GM18519 (cell line): ENCODE results near the gene BCL7B.
"Not testable (repeated sequence)": the region's sequence is repeated elsewhere in the genome, so short reads cannot be mapped to it uniquely, and the experiment has no call there.

Source experiments
- ATAC-seq: cut with Tn5 transposase; IDR thresholded peaks from one replicate; pipeline ENCODE4 v1.9.1; 2021; ENCODE audit warnings: mild to moderate bottlenecking, moderate library complexity; ENCODE audit not compliant: unreplicated experiment, low FRiP score

Gene BCL7B

GRCh38 chr7:73557397-73558257 lies at the start of gene BCL7B:
TSS of gene BCL7B (minus strand) at chr7:73557690. CDS start at chr7:73557578, 112 bp downstream.
- ATAC-seq: peak; percentile 24

GRCh38 chr7:73605601-73606220 lies 48.2 kb upstream of the BCL7B start:
- ATAC-seq: no peak

GRCh38 chr7:73602721-73603651 lies 45.5 kb upstream of the BCL7B start:
- no peak for ATAC-seq

GRCh38 chr7:73599916-73600315 lies 42.4 kb upstream of the BCL7B start:
- no peak for ATAC-seq

GRCh38 chr7:73599151-73599882 lies 41.8 kb upstream of the BCL7B start:
- no peak for ATAC-seq

GRCh38 chr7:73597978-73598782 lies 40.7 kb upstream of the BCL7B start:
- ATAC-seq: no peak

GRCh38 chr7:73596191-73597065 lies 38.9 kb upstream of the BCL7B start:
- no peak for ATAC-seq

GRCh38 chr7:73595358-73595757 lies 37.9 kb upstream of the BCL7B start:
- ATAC-seq: no peak

GRCh38 chr7:73593207-73594045 lies 35.9 kb upstream of the BCL7B start:
- no peak for ATAC-seq

GRCh38 chr7:73586911-73587310 lies 29.4 kb upstream of the BCL7B start:
- ATAC-seq: no peak

- ATAC-seq: no peak
Observed at GRCh38 chr7:73585196-73585595, 27.7 kb upstream of the BCL7B start.

- ATAC-seq: no peak
Observed at GRCh38 chr7:73582664-73583202, 25.2 kb upstream of the BCL7B start.

GRCh38 chr7:73581006-73581405 lies 23.5 kb upstream of the BCL7B start:
- ATAC-seq: not testable (repeated sequence)

GRCh38 chr7:73578342-73579128 lies 21.0 kb upstream of the BCL7B start, which contains the start of gene TBL2:
TSS of gene TBL2 (minus strand) at chr7:73578579. CDS start at chr7:73578549, 30 bp downstream.
- ATAC-seq: peak; percentile 80

- peak; percentile 9 for ATAC-seq
Observed at GRCh38 chr7:73577627-73578341, 20.3 kb upstream of the BCL7B start.

- ATAC-seq: no peak
Observed at GRCh38 chr7:73573791-73574190, 16.3 kb upstream of the BCL7B start.
